NB4 (cell line): ENCODE data around the gene STPG1.

Experiments
- POLR2A ChIP-seq: IDR thresholded peaks from 2 replicates; pipeline ENCODE4 v1.6.1; 2011; ENCODE audit warnings: mild to moderate bottlenecking; ENCODE audit not compliant: insufficient read length; ENCODE audit errors: extremely low read depth
- TF ChIP-seq, protein P1 (sequence below): IDR thresholded peaks from one replicate; pipeline ENCODE4 v1.5.1; 2012; ENCODE audit warnings: low read depth, low read length

DNA sequence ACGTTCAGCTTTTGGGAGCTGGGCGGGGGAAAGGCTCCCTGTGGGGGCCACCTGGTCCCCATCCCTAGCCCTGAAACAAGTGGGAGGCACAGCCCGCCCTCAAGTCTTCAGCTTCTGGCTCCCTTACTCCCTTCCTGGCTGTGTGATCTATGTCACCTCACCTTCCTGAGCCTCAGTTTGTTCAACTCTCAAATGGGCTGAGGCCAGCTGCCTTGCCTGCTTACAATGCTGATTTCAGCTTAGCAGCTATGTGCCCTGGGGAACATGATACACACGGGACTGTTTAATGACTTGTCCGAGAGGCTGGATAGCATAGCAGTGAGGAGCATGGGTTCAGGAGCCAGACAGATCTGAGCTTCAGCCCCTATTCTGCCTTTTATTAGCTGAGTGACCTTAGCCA is 75.1 kb downstream of the STPG1 start:
- no peak for TF ChIP-seq POLR2A
- TF ChIP-seq, protein P1, sequence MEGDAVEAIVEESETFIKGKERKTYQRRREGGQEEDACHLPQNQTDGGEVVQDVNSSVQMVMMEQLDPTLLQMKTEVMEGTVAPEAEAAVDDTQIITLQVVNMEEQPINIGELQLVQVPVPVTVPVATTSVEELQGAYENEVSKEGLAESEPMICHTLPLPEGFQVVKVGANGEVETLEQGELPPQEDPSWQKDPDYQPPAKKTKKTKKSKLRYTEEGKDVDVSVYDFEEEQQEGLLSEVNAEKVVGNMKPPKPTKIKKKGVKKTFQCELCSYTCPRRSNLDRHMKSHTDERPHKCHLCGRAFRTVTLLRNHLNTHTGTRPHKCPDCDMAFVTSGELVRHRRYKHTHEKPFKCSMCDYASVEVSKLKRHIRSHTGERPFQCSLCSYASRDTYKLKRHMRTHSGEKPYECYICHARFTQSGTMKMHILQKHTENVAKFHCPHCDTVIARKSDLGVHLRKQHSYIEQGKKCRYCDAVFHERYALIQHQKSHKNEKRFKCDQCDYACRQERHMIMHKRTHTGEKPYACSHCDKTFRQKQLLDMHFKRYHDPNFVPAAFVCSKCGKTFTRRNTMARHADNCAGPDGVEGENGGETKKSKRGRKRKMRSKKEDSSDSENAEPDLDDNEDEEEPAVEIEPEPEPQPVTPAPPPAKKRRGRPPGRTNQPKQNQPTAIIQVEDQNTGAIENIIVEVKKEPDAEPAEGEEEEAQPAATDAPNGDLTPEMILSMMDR = no peak
